GM21825 (cell line): ENCODE data around the gene ALDH3A2.
"Not testable (repeated sequence)": the region's sequence is repeated elsewhere in the genome, so short reads cannot be mapped to it uniquely, and the experiment has no call there.

Source experiments
- ATAC-seq: cut with Tn5 transposase; IDR thresholded peaks from one replicate; pipeline ENCODE4 v1.9.1; 2021; ENCODE audit warnings: mild to moderate bottlenecking, moderate library complexity; ENCODE audit not compliant: unreplicated experiment

The ALDH3A2 gene

DNA sequence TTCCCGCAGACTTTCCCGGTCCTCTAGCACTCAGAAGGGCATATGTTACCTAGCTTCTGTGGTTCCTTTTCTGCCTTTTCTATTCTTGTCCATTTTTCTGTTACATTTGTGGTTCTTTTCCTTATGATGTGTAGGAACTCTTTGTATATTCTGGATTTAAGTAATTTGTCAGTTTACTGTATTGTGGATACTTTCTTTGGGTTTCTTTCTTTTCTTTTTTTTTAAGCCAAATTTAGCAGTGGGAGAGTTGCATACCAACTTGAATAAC lies 657 bp downstream of the ALDH3A2 start:
- no peak for ATAC-seq

DNA sequence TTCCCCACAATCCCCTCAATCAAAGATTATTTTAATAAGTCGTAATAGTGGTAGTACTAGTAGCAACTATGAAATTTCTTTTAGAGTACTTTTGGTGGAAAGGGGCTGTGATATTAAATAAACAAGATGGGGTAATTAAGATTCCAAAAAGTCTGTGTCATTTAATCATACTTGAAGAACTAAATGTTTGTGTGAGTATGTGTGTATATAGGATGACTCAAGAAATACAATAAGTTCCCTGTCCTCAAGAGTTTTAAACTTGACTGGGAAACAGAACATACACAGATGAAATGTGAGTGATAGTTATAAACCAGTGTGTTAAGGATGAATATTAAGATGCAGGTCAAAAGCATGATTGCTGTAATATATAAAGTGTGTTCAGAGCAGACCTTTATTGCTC lies 2.3 kb downstream of the ALDH3A2 start:
- ATAC-seq = no peak

DNA sequence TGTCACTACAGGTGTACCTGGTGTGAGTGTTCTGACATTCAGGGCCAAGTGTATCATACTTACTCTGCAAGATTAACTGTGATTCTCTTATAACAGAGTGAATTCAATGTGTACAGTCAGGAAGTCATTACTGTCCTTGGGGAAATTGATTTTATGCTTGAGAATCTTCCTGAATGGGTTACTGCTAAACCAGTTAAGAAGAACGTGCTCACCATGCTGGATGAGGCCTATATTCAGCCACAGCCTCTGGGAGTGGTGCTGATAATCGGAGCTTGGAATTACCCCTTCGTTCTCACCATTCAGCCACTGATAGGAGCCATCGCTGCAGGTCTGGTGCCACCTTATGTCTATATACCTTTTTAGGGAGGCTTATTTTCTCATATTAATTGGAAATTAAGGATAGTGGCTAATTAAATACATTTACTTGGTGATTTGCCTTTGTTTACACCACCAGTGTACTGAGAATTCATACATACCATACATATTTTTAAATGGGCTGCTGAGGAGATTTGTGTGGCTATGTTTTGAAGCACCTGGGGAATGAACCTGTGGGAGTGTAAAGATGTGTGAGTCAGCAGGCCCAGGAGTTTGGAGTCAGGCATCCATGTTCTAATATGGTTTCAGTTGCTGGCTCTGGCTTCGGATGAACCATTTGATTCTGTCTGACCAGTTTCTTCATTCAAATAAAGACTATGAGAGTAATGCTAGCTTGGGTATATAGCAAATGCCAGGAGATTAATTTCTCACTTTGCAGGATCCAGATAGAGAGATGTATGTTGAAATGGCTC lies 3.1 kb downstream of the ALDH3A2 start:
- ATAC-seq = no peak

DNA sequence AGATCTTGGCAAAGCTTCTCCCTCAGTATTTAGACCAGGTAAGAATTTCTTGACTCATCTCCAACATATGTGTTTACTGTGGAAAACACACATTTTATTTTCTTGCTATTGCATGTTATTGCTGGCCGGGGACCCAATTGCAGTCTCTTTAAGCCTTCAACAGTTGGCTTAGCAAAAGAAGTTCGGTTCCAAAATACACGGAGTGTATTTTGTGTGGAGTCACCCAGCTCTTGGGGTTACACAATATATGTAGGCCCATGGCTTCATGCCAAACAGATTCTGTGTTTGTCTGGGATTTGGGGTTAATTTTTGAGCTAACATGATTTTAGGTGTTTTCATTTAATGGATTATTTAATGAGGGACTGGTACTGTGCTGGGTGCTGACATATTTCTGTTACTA lies 4.0 kb downstream of the ALDH3A2 start:
- ATAC-seq = no peak

DNA sequence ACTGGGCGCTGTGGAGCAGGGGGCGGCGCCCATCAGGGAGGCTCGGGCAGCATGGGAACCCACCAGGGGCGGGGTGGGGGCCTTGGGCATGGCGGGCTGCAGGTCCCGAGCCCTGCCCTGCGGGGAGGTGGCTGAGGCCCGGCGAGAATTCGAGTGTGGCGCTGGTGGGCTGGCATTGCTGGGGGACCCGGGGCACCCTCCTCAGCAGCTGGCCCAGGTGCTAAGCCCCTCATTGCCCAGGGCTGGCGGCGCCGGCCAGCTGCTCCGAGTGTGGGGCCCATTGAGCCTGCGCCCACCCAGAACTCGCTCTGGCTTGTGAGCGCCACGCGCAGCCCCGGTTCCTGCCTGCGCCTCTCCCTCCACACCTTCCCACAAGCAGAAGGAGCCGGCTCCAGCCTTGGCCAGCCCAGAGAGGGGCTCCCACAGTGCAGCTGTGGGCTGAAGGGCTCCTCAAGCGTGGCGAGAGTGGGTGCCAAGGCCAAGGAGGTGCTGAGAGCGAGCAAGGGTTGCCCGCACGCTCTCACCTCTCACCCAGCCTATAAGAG lies 5.9 kb downstream of the ALDH3A2 start:
- no peak for ATAC-seq

DNA sequence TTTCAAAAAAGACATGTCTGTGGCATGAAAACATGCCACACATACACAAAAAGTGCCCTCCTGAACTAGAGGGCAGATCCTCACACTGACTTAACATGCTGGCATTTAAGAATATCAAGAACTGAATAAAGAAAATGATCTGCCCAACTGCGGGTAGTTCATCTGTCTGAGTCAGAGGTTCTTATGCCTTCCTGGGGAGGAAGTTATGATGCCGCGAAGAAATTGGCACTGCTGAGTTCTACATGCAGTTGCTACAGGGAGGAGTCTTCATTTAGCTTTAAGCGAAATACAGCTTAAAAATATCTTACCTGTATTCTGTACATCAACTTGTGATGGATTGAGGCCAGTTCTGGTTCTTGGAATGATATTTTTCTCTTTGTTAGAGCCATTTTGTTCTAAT lies 6.3 kb downstream of the ALDH3A2 start:
- no peak for ATAC-seq

DNA sequence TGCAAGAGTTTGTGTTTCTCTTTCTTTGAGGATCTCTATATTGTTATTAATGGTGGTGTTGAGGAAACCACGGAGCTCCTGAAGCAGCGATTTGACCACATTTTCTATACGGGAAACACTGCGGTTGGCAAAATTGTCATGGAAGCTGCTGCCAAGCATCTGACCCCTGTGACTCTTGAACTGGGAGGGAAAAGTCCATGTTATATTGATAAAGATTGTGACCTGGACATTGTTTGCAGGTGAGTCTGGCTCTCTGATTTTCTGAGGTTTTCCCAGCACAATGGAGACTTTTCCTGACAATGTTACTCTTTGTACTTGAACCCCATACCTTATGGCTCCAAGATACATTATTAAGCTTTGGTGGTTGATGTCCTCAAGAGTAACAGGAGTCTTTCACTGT lies 7.8 kb downstream of the ALDH3A2 start:
- ATAC-seq = no peak

DNA sequence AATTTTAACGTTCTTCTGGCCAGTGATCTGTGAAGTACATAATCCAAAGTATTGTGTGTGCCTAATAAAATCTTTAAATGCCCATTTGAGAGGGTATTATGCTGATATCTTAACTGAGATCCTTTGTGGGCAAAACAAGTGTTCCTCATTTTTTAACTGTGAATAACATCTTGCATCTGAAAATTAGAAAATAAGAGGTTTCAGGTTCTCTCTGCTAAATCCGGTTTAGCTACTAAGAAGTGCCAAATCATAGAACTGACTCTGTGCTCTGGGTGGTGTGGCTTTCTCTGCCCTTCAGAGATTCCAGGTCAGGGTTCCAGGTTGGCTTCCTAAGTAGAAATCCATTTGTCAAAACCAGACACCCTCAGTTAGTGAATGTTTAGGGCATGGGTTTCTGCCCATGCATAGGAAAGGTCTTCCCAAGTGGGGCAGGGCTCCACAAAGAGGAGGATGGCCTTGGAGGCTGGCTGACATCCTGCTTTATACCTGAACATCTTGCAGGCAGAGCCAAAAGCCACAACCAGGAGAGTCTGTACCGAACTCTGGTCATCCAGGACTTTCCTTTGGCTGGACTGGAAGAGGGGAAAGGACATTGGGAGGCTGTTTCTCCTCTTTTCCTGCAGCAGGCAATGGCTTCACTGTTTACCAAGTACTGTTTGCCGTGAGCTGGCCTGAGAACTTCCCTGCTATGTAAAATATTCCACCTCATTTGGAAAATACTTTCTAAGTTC lies 8.5 kb downstream of the ALDH3A2 start:
- ATAC-seq = no peak

DNA sequence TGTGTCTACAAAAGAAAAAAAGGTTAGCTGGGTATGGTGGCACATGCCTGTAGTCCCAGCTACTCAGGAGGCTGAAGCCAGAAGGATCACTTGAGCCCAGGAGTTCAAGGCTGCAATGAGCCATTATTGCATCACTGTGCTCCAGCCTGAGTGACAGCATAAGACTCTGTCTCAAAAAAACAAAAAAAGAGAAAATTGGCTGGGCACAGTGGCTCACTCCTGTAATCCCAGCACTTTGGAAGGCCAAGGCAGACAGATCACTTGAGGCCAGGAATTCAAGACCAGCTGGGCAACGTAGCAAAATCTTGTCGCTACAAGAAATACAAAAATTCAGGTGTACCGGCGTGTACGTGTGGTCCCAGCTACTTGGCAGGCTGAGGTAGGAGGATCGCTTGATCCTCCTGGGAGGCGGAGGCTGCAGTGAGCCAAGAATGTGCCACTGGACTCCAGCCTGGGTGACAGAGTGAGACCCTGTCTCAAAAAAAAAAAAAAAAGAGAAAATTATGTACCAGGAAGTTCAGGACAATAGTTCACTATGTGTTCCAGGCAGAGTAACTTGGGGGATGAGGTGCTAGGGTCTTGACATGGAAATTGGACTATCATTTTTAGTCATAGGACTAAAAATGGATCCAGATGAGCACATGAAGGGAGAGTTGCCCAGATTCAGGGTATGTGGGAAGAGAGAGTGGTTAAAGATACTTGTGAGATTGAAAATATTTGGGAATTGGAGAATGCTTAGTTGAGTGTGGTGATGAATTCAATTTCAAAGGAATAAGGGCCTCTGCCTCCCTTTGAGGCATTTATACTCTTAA lies 11.0 kb downstream of the ALDH3A2 start:
- no peak for ATAC-seq

DNA sequence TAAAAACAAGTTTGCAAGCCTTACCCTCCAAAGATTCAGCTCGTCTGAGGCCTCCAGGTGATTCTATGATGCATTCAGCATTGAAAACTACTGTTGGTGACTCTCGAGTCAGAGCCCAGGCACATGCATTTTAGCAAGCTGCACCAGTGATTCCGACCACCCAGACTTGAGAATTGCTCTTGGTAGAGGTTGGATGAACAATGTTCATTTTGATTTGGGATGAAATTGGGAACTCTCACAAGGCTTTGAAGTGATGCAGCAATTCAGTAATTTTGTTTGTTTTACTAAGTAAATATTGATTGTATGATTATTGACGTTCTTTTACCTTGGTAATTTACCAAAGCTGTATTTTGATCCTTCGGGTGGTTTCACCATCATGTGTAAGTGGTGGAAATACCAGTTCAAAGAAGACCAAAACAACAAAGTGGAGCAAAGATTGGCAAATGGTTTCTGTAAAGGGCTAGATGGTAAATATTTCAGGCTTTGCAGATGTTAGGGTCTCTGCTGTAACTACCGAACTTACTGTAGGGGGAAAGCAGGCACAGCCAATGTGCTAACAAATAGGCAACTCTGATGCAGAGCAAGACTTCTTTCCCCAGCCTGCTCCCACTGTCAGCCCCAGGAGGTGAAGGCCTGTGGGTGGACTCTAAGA lies 11.8 kb downstream of the ALDH3A2 start:
- ATAC-seq = no peak

DNA sequence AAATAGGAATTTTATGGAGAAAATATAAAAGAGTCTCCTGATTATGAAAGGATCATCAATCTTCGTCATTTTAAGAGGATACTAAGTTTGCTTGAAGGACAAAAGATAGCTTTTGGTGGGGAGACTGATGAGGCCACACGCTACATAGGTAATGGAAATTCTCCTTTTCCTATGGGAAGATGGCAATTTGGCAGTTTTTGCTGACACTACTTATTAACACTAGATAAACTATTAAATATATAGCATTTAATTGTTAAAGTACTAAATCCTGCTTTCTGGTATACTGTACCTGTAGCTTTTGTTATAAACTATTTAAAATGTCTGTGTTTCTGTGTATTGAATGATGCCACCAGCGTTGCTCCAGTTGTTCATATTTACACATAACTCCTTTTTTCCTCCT lies 12.6 kb downstream of the ALDH3A2 start:
- no peak for ATAC-seq

DNA sequence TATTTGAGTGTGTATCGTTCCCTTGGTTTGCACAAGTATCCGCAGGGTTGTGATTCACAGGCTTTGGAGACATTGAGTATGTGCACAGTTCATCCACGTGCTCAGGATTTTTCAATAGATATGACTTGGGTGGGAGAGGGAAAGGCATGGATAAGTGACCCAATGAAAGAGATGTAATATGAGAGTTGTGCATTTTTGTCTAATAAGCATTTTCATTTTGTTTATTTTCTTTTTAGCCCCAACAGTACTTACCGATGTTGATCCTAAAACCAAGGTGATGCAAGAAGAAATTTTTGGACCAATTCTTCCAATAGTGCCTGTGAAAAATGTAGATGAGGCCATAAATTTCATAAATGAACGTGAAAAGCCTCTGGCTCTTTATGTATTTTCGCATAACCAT lies 14.5 kb downstream of the ALDH3A2 start:
- ATAC-seq = no peak

DNA sequence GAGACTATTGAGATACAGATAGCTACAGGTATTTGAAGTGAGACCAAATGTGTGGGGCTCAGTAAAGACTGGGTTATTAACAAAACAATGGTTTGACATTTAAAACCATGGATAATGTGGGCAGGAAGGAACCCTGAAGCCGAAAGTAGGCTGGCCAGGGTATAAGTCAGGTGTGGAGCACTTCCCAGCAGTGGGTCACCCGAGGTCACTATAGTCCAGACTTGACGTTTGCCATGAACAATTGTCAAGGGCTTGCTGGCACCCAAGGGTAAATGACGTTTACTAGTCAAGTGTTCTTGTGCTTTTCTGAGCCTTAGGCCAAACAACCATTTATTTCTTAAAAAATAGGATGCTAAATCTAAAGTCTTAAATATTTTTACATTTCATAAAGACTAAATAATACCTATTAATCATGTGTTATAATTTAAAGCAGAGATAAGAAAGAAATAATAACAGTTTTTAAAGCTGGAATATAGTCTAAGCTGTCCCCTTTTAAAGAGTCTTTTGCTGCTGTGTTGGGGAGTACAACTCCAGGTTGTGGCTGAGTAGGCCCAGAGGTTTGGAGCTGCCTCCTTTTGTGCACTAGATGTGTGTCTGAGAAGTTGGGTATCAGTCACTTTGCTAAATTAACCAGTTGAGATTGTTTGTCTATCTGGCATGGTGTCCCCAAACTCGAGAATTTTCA lies 15.7 kb downstream of the ALDH3A2 start:
- no peak for ATAC-seq

DNA sequence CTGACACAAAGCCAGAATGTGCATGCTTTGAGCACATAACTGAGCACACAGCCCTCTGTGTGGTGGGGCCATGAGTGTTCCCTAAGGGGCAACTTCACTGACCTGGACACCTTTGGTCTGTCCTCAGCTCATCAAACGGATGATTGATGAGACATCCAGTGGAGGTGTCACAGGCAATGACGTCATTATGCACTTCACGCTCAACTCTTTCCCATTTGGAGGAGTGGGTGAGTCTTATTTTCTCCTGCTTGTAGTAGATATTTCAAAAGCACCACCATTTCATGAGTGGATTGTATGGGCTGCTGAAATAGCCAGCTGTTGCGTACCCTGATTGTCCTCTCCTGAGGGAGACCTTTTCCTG lies 16.2 kb downstream of the ALDH3A2 start:
- no peak for ATAC-seq

DNA sequence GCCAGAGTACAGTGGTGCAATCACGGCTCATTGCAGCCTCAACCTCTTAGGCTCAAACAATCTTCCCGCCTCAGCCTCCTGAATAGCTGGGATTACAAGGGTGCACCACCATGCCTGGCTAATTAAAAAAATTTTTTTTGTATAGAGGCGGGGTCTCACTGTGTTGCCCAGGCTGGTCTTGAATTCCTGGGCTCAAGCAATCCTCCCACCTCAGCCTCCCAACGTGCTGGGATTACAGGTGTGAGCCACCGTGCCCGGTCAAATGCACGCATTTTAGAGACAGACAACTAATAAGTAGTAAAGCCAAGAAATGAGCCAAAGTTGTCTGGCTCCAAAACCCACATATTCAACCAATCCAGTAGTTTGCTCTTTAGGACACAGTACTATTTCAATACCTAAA lies 21.1 kb downstream of the ALDH3A2 start:
- not testable (repeated sequence) for ATAC-seq

DNA sequence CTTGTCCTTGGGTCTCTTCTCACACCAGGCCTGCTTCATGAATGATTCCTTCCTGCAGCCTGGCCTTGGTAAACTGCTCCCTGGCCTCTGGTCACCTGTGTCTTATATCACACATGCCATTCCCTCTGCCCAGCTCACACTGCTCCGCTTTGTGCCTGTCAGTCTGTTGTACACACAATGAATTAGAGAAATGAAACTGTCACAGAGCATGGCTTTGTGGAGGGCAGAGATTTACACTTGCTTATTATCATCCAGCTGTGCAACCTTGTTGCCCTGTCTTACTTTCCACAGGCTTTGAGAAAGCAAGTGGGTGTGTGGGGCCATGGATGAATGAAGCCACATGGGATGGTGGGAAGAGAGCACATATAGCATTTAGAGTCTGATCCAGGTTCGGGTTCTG lies 22.4 kb downstream of the ALDH3A2 start:
- no peak for ATAC-seq

DNA sequence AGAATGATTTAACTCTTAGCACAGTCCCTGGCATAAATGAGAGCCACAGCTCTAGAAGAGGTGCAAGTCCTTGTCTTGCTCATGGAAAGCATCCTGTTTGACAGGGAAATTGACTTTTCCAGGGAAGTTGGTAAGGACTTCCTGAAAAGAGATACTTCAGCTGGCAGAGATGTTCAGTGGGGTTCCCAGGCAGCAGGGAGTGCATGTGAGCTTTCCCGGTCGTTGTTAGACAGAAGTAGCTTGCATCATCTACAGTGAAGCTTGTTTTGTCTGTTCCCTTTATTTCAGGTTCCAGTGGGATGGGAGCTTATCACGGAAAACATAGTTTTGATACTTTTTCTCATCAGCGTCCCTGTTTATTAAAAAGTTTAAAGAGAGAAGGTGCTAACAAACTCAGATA lies 22.9 kb downstream of the ALDH3A2 start:
- no peak for ATAC-seq

DNA sequence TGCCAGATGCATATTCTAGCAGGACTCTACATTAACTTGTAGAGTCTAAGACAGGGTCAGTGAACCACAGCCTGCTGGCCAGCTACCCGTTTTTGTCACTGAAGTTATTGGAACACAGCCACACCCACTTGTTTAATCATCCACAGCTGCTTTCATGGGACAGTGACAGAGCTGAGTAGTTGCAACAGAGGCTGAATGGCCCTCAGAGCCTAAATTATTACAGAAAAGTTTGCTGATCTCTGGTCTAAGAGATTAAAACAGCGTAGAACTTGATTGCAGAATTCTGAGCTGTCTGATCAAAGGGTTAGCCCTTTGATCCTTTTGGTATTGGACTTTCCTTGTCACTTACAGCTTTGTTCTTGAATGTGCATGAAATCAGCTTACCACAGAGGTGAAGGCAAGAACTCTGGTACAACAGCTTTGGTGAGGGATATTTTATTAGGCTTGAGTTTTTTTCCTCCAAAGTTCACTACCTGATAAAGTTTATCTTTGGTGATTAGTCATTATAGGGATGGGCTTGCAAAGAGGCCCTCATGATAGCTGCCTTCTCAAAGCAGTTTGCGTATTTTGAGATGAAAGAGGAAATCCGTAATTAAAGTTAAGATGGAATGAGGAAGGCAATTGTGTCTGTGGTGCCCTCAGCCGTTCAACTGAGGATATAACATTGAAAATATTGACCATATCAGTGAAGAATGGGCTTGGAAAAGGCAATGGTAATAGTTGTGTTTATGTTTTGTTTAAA lies 23.6 kb downstream of the ALDH3A2 start:
- ATAC-seq = no peak

DNA sequence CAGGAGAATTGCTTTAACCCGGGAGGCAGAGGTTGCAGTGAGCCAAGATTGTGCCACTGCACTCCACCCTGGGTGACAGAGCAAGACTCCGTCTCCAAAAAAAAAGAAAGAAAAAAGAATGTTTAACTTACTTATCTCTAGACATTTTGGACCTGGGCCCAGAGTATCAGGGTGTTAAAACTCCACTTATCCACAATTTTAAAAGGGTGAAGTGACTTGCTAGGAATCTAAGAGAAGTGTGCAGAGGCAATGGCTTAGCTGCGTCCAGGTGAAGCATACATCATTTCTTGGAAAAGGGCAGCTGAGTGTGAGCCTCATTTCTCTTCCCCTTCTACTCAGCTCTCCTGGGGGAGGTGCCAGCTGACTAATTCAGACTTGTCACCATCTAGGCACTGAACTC lies 25.1 kb downstream of the ALDH3A2 start:
- ATAC-seq = no peak

DNA sequence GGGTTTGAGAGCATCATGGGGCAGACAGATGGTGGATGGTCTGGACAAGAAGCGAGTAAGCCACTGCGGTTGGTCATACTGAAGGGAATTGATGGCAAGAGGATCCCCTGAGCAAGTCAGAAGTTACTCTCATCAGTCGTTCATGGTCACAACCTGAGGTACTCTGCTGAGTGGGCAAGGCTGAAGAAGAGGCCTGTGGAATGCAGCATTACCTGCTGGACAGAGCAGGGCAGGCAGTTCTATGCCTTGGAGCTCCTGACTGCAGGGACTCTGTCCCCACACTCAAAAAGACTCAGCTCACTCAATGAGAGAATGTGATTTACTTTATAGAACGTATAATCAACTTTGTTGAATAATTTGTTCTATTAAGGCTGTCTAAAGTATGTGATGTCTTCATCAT lies 28.3 kb downstream of the ALDH3A2 start:
- ATAC-seq = no peak
